ENCODE results near the gene ENOX1.

- TF ChIP-seq, protein P1, sequence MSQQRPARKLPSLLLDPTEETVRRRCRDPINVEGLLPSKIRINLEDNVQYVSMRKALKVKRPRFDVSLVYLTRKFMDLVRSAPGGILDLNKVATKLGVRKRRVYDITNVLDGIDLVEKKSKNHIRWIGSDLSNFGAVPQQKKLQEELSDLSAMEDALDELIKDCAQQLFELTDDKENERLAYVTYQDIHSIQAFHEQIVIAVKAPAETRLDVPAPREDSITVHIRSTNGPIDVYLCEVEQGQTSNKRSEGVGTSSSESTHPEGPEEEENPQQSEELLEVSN (IDR thresholded peaks at IDR 0.05; ENCODE audit: borderline replicate concordance, low read depth): no peak
- TF ChIP-seq, protein P2, sequence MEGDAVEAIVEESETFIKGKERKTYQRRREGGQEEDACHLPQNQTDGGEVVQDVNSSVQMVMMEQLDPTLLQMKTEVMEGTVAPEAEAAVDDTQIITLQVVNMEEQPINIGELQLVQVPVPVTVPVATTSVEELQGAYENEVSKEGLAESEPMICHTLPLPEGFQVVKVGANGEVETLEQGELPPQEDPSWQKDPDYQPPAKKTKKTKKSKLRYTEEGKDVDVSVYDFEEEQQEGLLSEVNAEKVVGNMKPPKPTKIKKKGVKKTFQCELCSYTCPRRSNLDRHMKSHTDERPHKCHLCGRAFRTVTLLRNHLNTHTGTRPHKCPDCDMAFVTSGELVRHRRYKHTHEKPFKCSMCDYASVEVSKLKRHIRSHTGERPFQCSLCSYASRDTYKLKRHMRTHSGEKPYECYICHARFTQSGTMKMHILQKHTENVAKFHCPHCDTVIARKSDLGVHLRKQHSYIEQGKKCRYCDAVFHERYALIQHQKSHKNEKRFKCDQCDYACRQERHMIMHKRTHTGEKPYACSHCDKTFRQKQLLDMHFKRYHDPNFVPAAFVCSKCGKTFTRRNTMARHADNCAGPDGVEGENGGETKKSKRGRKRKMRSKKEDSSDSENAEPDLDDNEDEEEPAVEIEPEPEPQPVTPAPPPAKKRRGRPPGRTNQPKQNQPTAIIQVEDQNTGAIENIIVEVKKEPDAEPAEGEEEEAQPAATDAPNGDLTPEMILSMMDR (IDR thresholded peaks at IDR 0.05): no peak
- no peak for TF ChIP-seq PBX3 (IDR thresholded peaks at IDR 0.05)
- no peak for TF ChIP-seq EHF (CRISPR knock-in tag; IDR thresholded peaks at IDR 0.05)
- TF ChIP-seq POLR2A (IDR thresholded peaks at IDR 0.05; ENCODE audit: low read length): no peak
These were observed 88.0 kb downstream of the ENOX1 start for GRCh38 chr13:43698758-43699157.
